GM23338 (cell line): Measurements from ENCODE around the gene OR10H2. TPM values are rescaled to one million over a fixed set of nuclear protein-coding genes. Genes with fewer than 3 reads are reported as not detected.
"Not testable (repeated sequence)": the region's sequence is repeated elsewhere in the genome, so short reads cannot be mapped to it uniquely, and the experiment has no call there.

Source experiments
- ATAC-seq: fragments of 200-7000 bp; cut with Tn5 transposase; 3 replicates; pipeline ENCODE4 v1.9.1; 2020
- DNase-seq: peaks from one replicate; pipeline ENCODE4 v3.0.0-alpha.2; 2015; ENCODE audit warnings: low spot score
- H2AFZ ChIP-seq: fragments of 200-600 bp; sonication (generic); 2 replicates; pipeline ENCODE4 v1.8.0; 2016; ENCODE audit warnings: antibody characterized with exemption, mild to moderate bottlenecking, moderate library complexity
- H3F3A ChIP-seq: fragments of 200-600 bp; sonication (generic); replicated peaks from 2 replicates; pipeline ENCODE4 v1.8.0; 2017; ENCODE audit warnings: antibody characterized with exemption, mixed run types, low read depth
- H3K27ac ChIP-seq: fragments of 200-600 bp; sonication (generic); 2 replicates; pipeline ENCODE4 v1.6.1; 2016; ENCODE audit warnings: low read depth
- H3K27me3 ChIP-seq: fragments of 200-600 bp; sonication (generic); 2 replicates; pipeline ENCODE4 v1.8.0; 2016; ENCODE audit warnings: mild to moderate bottlenecking, mixed run types, moderate library complexity; ENCODE audit not compliant: insufficient read depth
- H3K36me3 ChIP-seq: fragments of 200-600 bp; sonication (generic); 2 replicates; pipeline ENCODE4 v1.8.0; 2016; ENCODE audit warnings: mild to moderate bottlenecking; ENCODE audit not compliant: insufficient read depth
- H3K4me1 ChIP-seq: fragments of 200-600 bp; sonication (generic); 2 replicates; pipeline ENCODE4 v1.8.0; 2016; ENCODE audit warnings: mild to moderate bottlenecking, moderate library complexity; ENCODE audit not compliant: insufficient read depth
- H3K4me2 ChIP-seq: fragments of 200-600 bp; sonication (generic); 2 replicates; pipeline ENCODE4 v1.7.1; 2017; ENCODE audit warnings: mixed run types
- H3K4me3 ChIP-seq: fragments of 200-600 bp; sonication (generic); 2 replicates; pipeline ENCODE4 v1.6.1; 2016; ENCODE audit warnings: mixed run types
- H3K79me2 ChIP-seq: fragments of 200-600 bp; sonication (generic); replicated peaks from 2 replicates; pipeline ENCODE4 v1.8.0; 2017; ENCODE audit warnings: mild to moderate bottlenecking; ENCODE audit not compliant: insufficient read depth
- H3K9me2 ChIP-seq: fragments of 200-600 bp; sonication (generic); 2 replicates; pipeline ENCODE4 v1.8.0; 2017; ENCODE audit not compliant: insufficient read depth
- H4K20me1 ChIP-seq: fragments of 200-600 bp; sonication (generic); replicated peaks from 2 replicates; pipeline ENCODE4 v1.8.0; 2017; ENCODE audit warnings: mild to moderate bottlenecking; ENCODE audit not compliant: insufficient read depth
- H3K27ac Mint-ChIP-seq: 2 replicates; pipeline ENCODE4 v1.8.0; 2020; ENCODE audit warnings: inconsistent platforms, mild to moderate bottlenecking, moderate library complexity, mixed read lengths
- H3K27me3 Mint-ChIP-seq: 3 replicates; pipeline ENCODE4 v1.8.0; 2022; ENCODE audit warnings: low read depth, mild to moderate bottlenecking, moderate library complexity, mixed read lengths, inconsistent platforms; ENCODE audit not compliant: insufficient read depth, poor library complexity
- H3K36me3 Mint-ChIP-seq: 3 replicates; pipeline ENCODE4 v1.8.0; 2021; ENCODE audit warnings: low read depth, mild to moderate bottlenecking, inconsistent platforms, moderate library complexity, mixed read lengths
- H3K4me1 Mint-ChIP-seq: 3 replicates; pipeline ENCODE4 v1.8.0; 2020; ENCODE audit warnings: mild to moderate bottlenecking, inconsistent platforms, mixed read lengths
- H3K4me3 Mint-ChIP-seq: 3 replicates; pipeline ENCODE4 v1.8.0; 2021; ENCODE audit warnings: moderate library complexity, mild to moderate bottlenecking, inconsistent platforms, mixed read lengths
- H3K9me3 Mint-ChIP-seq: 3 replicates; pipeline ENCODE4 v1.8.0; 2020; ENCODE audit warnings: moderate library complexity, mild to moderate bottlenecking, inconsistent platforms, mixed read lengths
- EZH2 ChIP-seq: fragments of 200-600 bp; sonication (generic); IDR thresholded peaks from one replicate; pipeline ENCODE4 v1.8.0; 2017; ENCODE audit warnings: antibody characterized with exemption, mild to moderate bottlenecking, low read depth; ENCODE audit not compliant: unreplicated experiment
- EZH2phosphoT487 ChIP-seq: fragments of 200-600 bp; sonication (generic); IDR thresholded peaks from one replicate; pipeline ENCODE4 v1.8.1; 2018; ENCODE audit warnings: antibody characterized with exemption; ENCODE audit not compliant: unreplicated experiment
- JUNB ChIP-seq: IDR thresholded peaks from one replicate; pipeline ENCODE4 v1.6.1; 2016; ENCODE audit warnings: antibody characterized with exemption; ENCODE audit not compliant: unreplicated experiment
- NANOG ChIP-seq: IDR thresholded peaks from 2 replicates; pipeline ENCODE4 v1.6.1; 2016; ENCODE audit warnings: antibody characterized with exemption, borderline replicate concordance
- POLR2AphosphoS5 ChIP-seq: IDR thresholded peaks from 2 replicates; pipeline ENCODE4 v1.6.1; 2016; ENCODE audit warnings: antibody characterized with exemption, low read depth
- REST ChIP-seq: IDR thresholded peaks from one replicate; pipeline ENCODE4 v1.6.1; 2018; ENCODE audit warnings: antibody characterized with exemption; ENCODE audit not compliant: unreplicated experiment
- ZNF114 ChIP-seq: fragments of 250-450 bp; sonication (Bioruptor Pico); IDR thresholded peaks from 2 replicates; pipeline ENCODE4 v1.5.0; 2020; ENCODE audit warnings: mild to moderate bottlenecking, moderate library complexity
- long read RNA-seq: library from polyadenylated mRNA; unstranded; transcript quantifications from one replicate; pipeline ENCODE4 v2.0.0, GENCODE V29; 2020; ENCODE audit not compliant: unreplicated experiment
- polyA plus RNA-seq: library from polyadenylated mRNA; unstranded; fragments of >200 nt; fragmentation: Nextera tagmentation; extraction: Ambion mirVana; gene quantifications from 2 replicates; pipeline ENCODE4 v1.2.1, GENCODE V29; 2016
- total RNA-seq: library from RNA; depleted of rRNA; stranded (reverse); fragments of >200 nt; shearing (Covaris generic); gene quantifications from 2 replicates; pipeline ENCODE4 v1.2.3, GENCODE V29; 2014; rRNA removed

OR10H2 gene
- total RNA-seq, result not detected in 2 replicates
- polyA plus RNA-seq, result not detected in 2 replicates
- long read RNA-seq, result 0 reads

GRCh38 chr19:15727724-15728123, at the start of gene OR10H2:
OR10H2 (plus strand) TSS chr19:15728024; CDS start chr19:15728044, 20 bp downstream.
- no peak within 1 kb of the TSS for H3K27ac Mint-ChIP-seq
- H3K9me3 Mint-ChIP-seq, result peaks cover 96% of the 10 kb centered on the region
- Histone ChIP-seq H3K4me1 (no peaks in the 10 kb centered on the region), H3K79me2 (no peaks in the 10 kb centered on the region), H2AFZ (no peak within 1 kb of the TSS), H3K9me2 (no peaks in the 10 kb centered on the region), H3K36me3 (0 out of 2 replicates have a peak, but pooled peaks cover 6% of the 10 kb centered on the region), H3K4me3 (no peak within 1 kb of the TSS), H3K4me2 (no peak within 1 kb of the TSS), H4K20me1 (no peaks in the 10 kb centered on the region), H3K27ac (no peak within 1 kb of the TSS), H3F3A (no peaks in the 10 kb centered on the region), H3K27me3 (no peaks in the 10 kb centered on the region)
- TF ChIP-seq EZH2, result no peak
- TF ChIP-seq POLR2AphosphoS5, result no peak
- no peak for TF ChIP-seq EZH2phosphoT487
- TF ChIP-seq REST, result no peak
- no peak for TF ChIP-seq JUNB
- ATAC-seq (no peak), DNase-seq (no peak)
- H3K36me3 Mint-ChIP-seq, result peaks cover 27% of the 10 kb centered on the region; the same call in 2 of the 3 replicates
- no peaks in the 10 kb centered on the region for H3K4me1 Mint-ChIP-seq
- H3K4me3 Mint-ChIP-seq, result no peak within 1 kb of the TSS
- peaks cover 6% of the 10 kb centered on the region for H3K27me3 Mint-ChIP-seq

- no peak overlapping the region for H2AFZ ChIP-seq
- no peaks in the 10 kb centered on the region; the same call in 1 of the 2 replicates for H3K36me3 ChIP-seq
- no peaks in the 10 kb centered on the region for H3K27me3 ChIP-seq
- no peaks in the 10 kb centered on the region for H3K4me1 Mint-ChIP-seq
- H3K27ac ChIP-seq, result no peak overlapping the region
- DNase-seq, result no peak
- H3K79me2 ChIP-seq, result no peaks in the 10 kb centered on the region
- H3K27ac Mint-ChIP-seq, result no peak overlapping the region
- H3K36me3 Mint-ChIP-seq, result peaks cover 55% of the 10 kb centered on the region
- no peaks in the 10 kb centered on the region for H3K27me3 Mint-ChIP-seq
- no peak for TF ChIP-seq REST
- TF ChIP-seq NANOG, result no peak
- TF ChIP-seq ZNF114 (CRISPR knock-in tag), result no peak
- no peak for TF ChIP-seq JUNB
- H4K20me1 ChIP-seq, result no peaks in the 10 kb centered on the region
- no peak overlapping the region for H3K4me3 ChIP-seq
- no peak for ATAC-seq
- no peak overlapping the region for H3K4me2 ChIP-seq
- H3K9me3 Mint-ChIP-seq, result peaks cover 96% of the 10 kb centered on the region
- no peaks in the 10 kb centered on the region for H3F3A ChIP-seq
- no peak overlapping the region; the same call in 2 of the 3 replicates for H3K4me3 Mint-ChIP-seq
- H3K9me2 ChIP-seq, result no peaks in the 10 kb centered on the region
- H3K4me1 ChIP-seq, result no peaks in the 10 kb centered on the region
These were observed 48.7 kb upstream of the OR10H2 start for GRCh38 chr19:15679089-15679488.

- peaks cover 96% of the 10 kb centered on the region for H3K9me3 Mint-ChIP-seq
- not testable (repeated sequence) for H3F3A ChIP-seq
These were observed 48.0 kb upstream of the OR10H2 start for GRCh38 chr19:15679865-15680264.

More at GRCh38 chr19:15679865-15680264, 48.0 kb upstream of the OR10H2 start:
- H2AFZ ChIP-seq, H3K27me3 ChIP-seq, H3K9me2 ChIP-seq, ATAC-seq, H3K27ac ChIP-seq, H3K27me3 Mint-ChIP-seq, H3K4me3 ChIP-seq, DNase-seq, H3K4me1 Mint-ChIP-seq, H3K36me3 ChIP-seq, H3K4me1 ChIP-seq, H3K79me2 ChIP-seq, H4K20me1 ChIP-seq, H3K27ac Mint-ChIP-seq, H3K4me2 ChIP-seq, H3K4me3 Mint-ChIP-seq: not testable (repeated sequence)
- peaks cover 55% of the 10 kb centered on the region for H3K36me3 Mint-ChIP-seq
